Stimulated activated naive CD4-positive, alpha-beta T cell treated with Interleukin-2 at 50 U/mL for 16 hours (primary cell): Measurements from ENCODE around the gene CCR2.
"Not testable (repeated sequence)": the region's sequence is repeated elsewhere in the genome, so short reads cannot be mapped to it uniquely, and the experiment has no call there.

ENCODE experiments used
- DNase-seq: peaks from one replicate; lab custom pipeline; 2025; lab: John Stamatoyannopoulos, UW

CCR2 gene

GRCh38 chr3:46380471-46381221 is 26.7 kb downstream of the CCR2 start:
- no peak for DNase-seq

DNA sequence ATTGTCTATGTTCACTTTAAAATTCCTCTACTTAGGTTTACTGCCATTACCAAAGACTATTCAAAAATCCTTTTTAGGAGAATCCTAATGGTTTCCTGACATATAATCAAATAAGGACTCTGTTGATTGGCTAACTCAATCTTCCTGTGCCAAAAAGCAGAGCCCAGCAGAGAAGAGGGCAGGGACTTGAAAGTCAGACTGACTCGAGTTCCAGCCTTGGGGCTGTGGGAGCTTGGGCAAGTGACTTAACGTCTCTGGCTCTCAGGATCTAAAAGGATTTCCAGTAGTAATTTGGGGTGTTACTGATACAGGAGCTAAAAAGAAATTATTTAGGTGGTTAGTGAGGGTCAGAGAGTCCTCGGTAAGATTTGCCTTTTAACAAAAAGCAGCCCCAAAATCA is 27.7 kb downstream of the CCR2 start:
- no peak for DNase-seq

DNA sequence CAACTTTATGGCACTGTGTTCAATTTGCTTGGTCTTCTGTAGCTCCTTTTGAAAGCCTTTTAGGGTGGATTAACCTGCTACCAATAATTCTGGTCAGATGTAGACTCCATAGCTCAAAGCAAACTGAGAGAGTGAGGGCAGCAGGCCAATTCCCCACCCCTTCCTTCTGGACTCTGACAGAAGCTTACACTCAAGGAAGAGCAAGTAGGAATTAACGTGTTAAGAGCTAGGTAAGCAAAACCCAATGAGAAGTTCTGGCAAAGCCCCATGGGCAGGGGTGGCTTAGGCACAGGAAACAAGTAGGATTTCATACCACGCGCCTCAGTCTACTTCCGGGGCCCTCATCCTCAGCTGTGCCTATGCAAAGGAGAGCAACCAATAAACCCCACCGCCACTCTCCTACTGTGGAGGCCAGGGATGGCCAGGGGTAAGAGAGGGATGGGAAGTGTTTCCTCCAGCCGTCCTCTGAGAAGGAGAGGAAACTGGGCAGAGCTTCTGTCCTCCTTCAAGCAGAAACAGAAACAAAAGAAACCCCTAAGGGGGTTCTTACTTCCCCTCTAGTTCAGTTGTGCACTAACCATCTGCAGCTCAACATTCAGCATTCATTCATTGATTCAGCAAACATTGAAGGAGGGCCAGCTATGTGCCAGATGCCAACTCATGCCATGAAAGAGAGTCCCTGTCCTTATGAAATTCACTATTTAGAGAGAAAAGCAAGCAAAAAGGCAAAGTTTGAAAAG is 29.5 kb downstream of the CCR2 start:
- no peak for DNase-seq

- DNase-seq, result no peak
These were observed 30.0 kb downstream of the CCR2 start for GRCh38 chr3:46383951-46384330.

GRCh38 chr3:46386205-46386604 is 32.3 kb downstream of the CCR2 start:
- no peak for DNase-seq

DNA sequence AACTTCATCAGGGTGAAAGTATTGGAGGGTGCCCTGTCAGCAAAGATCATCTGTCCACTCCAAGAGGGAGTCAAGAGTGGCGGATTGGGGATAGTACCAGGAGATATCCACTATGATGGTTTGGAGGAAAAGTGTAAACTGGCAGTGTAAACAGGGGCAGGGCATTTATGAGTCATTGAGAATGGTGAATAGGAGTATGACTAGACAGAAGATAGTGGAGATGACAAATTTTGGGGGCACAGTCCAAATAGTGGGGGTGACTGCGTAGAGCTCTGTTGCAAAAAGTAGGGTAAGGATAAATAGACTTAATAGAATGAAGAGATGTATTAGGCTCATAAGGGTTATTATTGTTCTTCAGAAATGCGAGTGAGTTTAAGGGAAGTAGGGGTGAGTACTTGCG is 34.9 kb downstream of the CCR2 start:
- DNase-seq, result not testable (repeated sequence)

DNA sequence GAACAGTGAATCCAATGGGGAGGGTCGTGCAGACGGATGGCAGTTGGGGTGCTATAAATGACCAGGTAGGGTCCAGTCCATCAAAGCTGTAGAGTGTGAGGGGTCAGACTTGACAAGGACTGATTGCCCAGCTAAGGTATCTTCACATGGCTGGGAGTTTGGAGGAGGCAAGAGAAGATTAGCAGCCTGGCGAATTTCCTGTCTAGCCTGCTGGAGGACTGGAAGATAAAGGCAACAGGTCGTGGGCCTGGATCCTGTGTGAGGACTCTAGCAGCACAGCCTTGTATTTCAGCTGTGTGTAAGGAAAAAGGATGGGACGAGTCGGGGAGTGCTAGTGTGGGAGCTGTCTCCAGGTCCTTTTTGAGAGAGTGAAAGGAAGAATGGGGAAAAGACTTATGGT is 35.4 kb downstream of the CCR2 start:
- DNase-seq, result no peak

- not testable (repeated sequence) for DNase-seq
These were observed 37.6 kb downstream of the CCR2 start for GRCh38 chr3:46391526-46391925.

DNA sequence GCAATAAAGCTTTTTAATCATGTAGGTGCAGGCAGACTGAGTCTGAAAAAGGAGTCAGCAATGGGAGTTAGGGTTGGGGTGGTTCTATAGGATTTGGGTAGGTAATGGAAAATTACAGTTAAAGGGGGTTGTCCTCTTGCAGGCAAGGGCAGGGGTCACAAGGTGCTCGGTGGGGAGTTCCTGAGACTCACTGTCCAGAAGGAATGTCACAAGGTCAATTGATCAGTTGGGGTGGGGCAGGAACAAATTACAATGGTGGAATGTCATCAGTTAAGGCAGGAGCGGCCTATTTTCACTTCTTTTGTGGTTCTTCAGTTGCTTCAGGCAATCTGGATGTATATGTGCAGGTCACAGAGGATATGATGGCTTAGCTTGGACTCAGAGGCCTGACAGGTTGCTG is 39.1 kb downstream of the CCR2 start:
- no peak for DNase-seq

DNA sequence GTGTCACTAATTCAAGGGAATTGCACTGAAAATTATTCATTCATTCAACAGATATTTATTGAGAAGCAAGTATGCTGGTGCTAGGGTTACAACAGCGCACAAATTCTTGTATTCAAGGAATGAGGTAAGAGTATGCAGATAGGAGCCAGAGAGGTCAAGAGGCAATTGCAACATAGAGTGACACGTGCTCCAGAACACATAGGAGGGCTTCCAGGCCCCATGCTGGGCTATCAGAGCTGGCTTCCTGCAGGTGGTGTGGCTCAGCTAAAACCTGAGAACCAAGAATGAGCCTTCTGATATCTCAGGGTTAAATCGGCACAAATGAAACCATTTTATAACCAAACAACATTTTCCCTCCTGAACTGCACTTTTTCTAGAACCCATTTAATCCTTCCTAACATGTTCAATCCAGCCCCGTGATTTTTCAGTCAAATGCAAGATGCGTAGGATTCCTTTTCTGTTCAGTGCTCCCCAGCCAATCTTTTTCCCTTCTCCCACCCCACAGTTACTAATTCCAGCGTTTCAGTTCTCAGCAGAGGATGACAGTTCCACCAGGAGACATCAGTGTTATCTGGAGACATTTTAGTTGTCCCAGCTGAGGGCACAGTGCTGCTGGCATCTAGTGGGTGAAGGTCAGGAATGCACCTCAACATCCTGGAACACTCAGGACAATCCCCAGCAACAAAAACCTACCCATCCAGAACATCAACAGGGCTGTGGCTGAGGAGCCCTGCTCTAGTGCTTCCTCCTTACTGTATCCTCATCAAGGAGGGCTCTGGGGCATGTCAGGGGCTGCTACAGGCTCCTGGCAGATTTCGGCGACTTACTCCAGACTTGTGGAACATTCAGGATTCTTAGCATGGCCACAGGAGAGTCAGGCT is 39.9 kb downstream of the CCR2 start:
- DNase-seq, result no peak

GRCh38 chr3:46395210-46395661 is 41.3 kb downstream of the CCR2 start:
- DNase-seq, result no peak

- no peak for DNase-seq
These were observed 42.0 kb downstream of the CCR2 start for GRCh38 chr3:46395766-46396530.

- DNase-seq, result no peak
These were observed 43.2 kb downstream of the CCR2 start for GRCh38 chr3:46397111-46397510.

DNA sequence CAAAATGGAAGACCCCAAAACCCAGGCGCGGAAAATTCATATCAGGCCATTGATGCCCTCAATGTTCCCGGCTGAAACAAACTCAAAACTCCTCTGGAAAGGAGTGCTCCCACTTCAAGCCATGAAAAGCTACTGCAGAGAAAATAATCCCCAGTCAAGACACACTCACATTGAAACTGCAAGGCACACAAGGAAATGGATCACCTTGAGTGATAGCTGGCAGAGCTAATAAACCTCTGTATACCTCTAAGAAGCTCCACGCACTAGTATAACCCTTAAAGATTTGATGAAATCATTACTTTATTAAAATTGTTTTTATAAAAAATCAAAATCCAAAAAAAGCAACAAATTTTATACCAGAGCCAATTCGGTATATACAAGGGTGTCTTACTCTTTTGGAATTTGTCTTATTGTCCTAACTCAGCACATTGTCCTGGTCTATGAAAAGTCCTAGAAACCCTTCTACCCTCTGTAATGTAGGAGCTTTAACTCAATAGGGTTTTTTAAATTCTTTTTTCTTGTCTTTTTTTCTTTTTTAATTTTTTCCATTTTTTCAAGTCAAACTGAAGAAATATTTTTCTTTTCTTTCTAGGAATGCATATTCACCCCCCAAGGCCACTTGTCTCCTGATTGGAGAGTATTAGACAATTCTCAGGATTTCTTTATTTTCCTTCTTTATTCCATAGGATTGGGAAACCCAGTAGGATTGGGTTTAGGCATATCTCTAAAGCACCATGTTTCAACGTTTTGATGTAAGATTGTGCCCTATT is 44.5 kb downstream of the CCR2 start:
- DNase-seq, result no peak

DNA sequence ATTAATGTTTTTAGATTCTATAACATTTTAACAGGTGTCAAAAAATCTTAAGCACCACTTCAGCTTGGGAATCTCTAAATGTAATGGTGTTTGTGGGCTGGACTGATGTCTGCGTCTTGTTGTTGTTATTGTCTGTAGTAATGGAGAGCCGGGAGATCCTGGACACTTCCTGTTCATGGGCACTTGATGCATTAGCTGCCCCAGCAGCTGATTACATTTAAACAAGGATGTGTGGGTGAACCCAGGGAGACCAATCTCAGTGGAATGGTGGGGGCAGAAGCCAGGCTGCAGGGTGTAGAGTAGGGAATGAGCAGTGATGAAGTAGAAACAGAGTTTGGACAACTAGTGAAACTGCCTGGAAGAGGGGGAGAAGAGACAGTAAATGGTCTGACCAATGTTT is 45.2 kb downstream of the CCR2 start:
- no peak for DNase-seq

DNA sequence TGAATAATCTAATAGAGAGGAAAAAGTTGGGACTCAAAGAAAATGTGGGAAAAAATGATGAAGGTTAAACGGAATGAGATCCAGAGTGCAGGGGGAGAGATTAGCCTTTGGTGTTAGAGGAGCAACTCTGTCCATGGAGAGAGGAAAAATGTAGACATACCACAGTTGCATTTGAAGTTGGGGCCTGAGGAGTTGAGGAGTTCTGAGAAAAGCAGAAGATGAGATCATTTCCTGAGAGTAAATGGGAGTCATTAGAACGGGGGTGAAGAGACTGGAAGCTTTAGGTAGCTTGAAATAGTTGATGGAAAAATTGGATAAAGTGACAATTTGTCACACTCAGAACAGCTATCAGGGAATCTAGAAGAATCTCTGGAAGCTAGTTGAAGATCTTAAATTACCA is 45.6 kb downstream of the CCR2 start:
- DNase-seq, result no peak

DNA sequence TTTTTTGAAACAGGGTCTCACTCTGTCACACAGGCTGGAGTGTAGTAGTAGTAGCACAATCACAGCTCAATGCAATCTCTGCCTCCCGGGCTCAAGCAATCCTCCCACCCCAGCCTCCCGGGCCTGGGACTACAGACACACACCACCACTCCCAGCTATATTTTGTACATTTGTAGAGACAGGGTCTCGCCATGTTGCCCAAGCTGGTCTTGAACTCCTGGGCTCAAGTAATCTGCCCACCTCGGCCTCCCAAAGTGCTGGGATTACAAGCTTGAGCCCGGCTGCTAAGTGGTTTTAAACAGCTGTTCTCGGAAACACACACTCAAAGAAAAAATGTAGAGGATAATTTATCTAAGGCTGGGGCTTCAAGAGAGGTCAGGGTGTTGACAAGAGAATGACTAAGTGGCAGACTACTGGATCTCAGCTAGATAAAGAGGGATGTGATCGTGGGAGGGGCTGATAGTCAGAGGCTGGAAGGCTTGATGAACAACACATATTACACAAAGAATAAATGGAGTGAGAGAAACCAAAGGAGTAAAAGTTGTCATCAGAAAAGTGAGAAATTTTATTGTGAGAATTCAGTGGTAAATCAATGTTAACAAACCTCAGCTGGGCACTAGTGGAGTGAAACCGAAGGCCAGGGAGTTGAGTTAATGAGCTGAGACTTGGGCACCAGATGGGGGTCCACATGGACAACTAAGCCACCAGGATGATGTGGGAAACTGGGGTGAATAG is 46.3 kb downstream of the CCR2 start:
- no peak for DNase-seq

GRCh38 chr3:46400846-46401245 is 46.9 kb downstream of the CCR2 start:
- no peak for DNase-seq

- DNase-seq, result no peak
These were observed 47.7 kb downstream of the CCR2 start for GRCh38 chr3:46401579-46401978.

- not testable (repeated sequence) for DNase-seq
These were observed 49.0 kb downstream of the CCR2 start for GRCh38 chr3:46402902-46403301.
